Stomach (tissue), 4 donors: Measurements from ENCODE around the gene CCN5.

Experiments
- EP300 ChIP-seq: sonication (generic); formaldehyde crosslinking; IDR thresholded peaks from one replicate; pipeline ENCODE4 v1.6.1; 2017; ENCODE audit warnings: antibody characterized with exemption
- POLR2A ChIP-seq, 4 donors: fragments of 450-650 bp; IDR thresholded peaks; one replicate each; pipeline ENCODE4 v1.6.1; 2016; ENCODE audit warnings: antibody characterized with exemption in 4 of 4, control low read depth in 2 of 4, mild to moderate bottlenecking in 1 of 4, moderate library complexity in 1 of 4
- POLR2AphosphoS5 ChIP-seq, 3 donors: sonication (generic); formaldehyde crosslinking; IDR thresholded peaks; one replicate each; pipeline ENCODE4 v1.6.1; 2016; ENCODE audit warnings: antibody characterized with exemption in 3 of 3
- TF ChIP-seq, protein P1 (sequence below), 7 experiments: fragments of 450-650 bp in 4 of 7; fragments of 200-600 bp in 3 of 7; sonication (generic) in 3 of 7; IDR thresholded peaks; one replicate each; pipeline ENCODE4 v1.5.1; 2016 to 2019; ENCODE audit warnings: antibody characterized with exemption in 7 of 7, control low read depth in 2 of 7, mild to moderate bottlenecking in 1 of 7

- TF ChIP-seq, protein P1, sequence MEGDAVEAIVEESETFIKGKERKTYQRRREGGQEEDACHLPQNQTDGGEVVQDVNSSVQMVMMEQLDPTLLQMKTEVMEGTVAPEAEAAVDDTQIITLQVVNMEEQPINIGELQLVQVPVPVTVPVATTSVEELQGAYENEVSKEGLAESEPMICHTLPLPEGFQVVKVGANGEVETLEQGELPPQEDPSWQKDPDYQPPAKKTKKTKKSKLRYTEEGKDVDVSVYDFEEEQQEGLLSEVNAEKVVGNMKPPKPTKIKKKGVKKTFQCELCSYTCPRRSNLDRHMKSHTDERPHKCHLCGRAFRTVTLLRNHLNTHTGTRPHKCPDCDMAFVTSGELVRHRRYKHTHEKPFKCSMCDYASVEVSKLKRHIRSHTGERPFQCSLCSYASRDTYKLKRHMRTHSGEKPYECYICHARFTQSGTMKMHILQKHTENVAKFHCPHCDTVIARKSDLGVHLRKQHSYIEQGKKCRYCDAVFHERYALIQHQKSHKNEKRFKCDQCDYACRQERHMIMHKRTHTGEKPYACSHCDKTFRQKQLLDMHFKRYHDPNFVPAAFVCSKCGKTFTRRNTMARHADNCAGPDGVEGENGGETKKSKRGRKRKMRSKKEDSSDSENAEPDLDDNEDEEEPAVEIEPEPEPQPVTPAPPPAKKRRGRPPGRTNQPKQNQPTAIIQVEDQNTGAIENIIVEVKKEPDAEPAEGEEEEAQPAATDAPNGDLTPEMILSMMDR (IDR thresholded peaks at IDR 0.05), result no peak
- TF ChIP-seq POLR2A (IDR thresholded peaks at IDR 0.05) (no peak), POLR2AphosphoS5 (IDR thresholded peaks at IDR 0.05) (no peak), EP300 (no peak)
These were observed 46.3 kb downstream of the CCN5 start for GRCh38 chr20:44761423-44761822.
